ENCODE results near the gene CIB4.

The CIB4 gene

DNA sequence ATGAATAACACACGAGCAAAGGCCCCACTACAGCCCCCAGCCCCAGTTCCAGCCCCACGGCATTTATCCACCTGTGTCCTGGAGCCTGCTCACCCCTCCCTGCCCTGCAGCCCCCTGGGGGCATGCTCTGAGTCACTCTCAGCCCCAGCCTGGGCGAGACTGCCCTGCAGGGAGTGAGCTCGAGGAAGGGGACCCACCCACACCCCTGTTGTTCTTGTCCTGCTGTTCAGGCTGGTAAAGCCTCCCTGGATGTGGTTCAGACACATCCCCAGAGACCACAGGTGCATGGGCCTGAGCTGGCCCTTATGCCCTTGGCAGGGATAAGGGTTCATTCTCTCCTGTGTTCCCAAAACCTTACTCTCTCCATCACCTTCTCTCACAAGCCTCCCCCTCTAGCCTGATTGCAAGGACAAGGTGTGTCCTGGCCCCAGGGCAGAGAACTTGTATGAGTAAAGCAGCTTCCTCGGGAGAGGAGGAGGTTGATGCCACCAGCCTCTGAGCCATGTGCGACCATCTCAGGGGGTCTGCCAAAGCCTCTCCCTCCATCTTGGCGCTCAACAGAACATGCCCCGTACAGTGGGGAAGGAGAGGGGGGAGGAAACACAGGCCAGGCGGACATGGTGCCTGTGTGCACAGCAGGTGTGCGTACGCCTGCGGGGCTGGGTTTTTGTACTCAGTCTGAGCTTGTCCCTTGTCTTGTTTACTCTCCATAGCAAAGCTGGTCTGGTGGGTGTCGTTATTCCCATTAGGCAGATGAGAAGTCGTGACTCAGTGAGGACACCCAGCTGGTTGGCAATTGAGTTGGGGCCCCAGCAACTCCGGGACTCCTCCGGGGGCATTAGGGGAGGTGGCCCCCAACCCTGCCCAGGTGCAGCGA is 64.4 kb downstream of the CIB4 start:
- TF ChIP-seq, protein P1, sequence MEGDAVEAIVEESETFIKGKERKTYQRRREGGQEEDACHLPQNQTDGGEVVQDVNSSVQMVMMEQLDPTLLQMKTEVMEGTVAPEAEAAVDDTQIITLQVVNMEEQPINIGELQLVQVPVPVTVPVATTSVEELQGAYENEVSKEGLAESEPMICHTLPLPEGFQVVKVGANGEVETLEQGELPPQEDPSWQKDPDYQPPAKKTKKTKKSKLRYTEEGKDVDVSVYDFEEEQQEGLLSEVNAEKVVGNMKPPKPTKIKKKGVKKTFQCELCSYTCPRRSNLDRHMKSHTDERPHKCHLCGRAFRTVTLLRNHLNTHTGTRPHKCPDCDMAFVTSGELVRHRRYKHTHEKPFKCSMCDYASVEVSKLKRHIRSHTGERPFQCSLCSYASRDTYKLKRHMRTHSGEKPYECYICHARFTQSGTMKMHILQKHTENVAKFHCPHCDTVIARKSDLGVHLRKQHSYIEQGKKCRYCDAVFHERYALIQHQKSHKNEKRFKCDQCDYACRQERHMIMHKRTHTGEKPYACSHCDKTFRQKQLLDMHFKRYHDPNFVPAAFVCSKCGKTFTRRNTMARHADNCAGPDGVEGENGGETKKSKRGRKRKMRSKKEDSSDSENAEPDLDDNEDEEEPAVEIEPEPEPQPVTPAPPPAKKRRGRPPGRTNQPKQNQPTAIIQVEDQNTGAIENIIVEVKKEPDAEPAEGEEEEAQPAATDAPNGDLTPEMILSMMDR (IDR thresholded peaks at IDR 0.05; ENCODE audit: insufficient read depth, low read depth, low read length, missing control alignments), result no peak
- H3K4me3 ChIP-seq (ENCODE audit: low read depth, low read length), result no peak overlapping the region
- DNase-seq (ENCODE audit: low read depth), result no peak

DNA sequence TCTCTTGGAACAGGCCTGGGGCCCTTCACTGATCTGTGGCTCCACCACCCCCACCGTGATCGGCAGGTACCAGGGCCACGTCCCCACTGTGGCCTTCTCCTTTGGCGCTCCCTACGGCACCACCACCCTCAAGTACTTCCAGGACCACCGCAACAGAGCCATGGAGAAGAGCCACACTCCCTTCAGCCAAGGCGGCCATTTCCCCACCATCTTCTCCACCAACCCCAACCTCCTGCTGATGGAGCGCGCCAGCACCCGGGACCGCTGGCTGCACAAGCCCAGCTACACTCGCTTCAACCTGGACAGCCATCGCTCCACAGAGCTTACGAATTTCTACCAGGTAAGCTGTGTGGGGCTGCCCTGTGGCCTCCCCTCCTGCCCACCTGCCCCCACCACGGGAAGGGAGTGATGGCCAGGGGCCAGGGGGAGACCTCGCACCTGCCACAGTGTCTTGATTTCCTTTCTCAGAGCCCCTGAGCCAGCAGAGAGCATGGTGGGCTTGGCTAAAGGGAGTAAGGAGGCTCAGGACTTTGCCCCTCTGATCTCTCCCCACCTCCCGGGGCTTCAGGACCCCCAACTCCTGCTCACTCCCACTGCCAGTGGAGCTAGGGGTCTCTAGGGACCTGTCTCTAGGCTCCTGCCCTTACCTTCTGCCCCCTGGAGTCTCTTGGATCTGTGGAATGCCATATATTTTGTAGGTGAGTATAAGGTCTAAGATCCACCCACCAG is 65.2 kb downstream of the CIB4 start:
- H3K4me3 ChIP-seq (ENCODE audit: low read depth, low read length), result no peak overlapping the region
- no peak for DNase-seq (ENCODE audit: low read depth)
- TF ChIP-seq, protein P1 (IDR thresholded peaks at IDR 0.05; ENCODE audit: insufficient read depth, low read depth, low read length, missing control alignments), result no peak

DNA sequence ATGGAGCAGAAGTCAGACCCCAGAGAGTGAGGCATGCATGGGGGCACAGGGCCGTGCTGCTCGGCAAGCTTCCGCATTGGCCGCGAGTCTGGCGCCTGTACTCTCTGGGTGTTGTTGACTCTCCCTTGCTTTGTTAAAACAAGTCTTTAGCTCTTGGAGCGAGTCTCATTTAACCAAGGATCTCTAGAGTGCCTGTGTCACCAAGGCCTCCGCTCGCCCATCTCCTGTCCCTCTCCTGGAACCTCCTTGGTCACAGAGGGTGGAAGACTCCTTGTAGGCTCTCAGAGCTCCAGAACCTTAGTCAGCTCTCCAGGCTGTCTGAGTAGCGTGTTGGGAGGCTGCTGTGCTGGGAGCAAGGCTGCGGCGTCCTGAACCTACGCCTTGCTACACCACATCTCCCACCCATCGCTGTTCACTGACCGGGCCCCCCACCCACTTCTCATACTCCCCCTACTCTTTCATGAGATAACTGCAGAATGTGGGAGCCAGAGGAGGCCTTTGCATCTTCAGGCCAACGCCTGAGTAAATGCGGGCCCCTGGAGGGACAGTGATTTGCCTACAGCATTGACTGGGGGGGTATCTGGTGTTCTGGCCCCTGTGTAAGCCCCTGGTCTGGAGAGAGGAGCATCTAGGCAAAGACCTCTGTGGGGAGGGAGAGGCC is 66.1 kb downstream of the CIB4 start:
- no peak overlapping the region for H3K4me3 ChIP-seq (ENCODE audit: low read depth, low read length)
- TF ChIP-seq, protein P1 (IDR thresholded peaks at IDR 0.05; ENCODE audit: insufficient read depth, low read depth, low read length, missing control alignments), result no peak
- DNase-seq (ENCODE audit: low read depth), result no peak

DNA sequence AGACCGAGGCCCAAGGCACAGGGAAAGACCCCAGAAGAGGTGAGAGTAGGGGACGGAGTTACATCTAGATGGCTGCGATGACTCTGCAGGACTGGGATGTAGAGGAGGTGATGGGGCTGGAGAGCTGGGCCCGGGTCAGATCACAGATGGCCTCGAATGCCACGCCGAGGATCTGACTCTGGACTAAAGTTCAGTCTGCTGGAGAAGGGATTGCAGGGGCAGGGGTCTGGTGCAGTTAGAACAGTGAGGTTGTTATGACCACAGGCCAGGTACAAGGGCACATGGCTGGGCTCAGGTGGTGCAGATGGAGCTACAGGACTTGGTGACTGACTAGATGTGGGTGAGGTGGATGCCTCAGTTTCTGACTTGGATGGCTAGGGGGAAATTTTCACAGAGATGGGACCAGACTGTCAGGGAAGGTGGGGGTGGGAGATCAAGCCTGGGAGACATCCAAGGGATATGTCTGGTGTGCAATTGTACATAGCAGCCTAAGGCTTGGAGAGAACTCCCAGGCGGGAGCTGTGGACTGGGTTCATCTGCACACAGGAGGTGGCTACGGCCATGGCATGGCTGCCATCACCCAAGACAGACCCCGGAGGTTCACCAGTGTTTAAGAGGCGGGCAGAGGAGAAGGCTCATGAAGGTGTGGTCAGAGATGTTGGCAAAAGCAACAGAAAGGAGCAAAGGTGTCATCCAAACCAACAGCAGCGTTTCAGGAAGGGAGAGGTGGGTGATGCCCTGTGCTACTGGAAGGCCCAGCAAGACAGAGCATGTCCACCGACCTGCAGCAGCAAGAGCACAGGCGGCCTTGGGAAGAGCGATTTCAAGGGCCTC is 66.9 kb downstream of the CIB4 start:
- no peak overlapping the region for H3K4me3 ChIP-seq (ENCODE audit: low read depth, low read length)
- TF ChIP-seq, protein P1 (IDR thresholded peaks at IDR 0.05; ENCODE audit: insufficient read depth, low read depth, low read length, missing control alignments), result no peak
- no peak for DNase-seq (ENCODE audit: low read depth)

DNA sequence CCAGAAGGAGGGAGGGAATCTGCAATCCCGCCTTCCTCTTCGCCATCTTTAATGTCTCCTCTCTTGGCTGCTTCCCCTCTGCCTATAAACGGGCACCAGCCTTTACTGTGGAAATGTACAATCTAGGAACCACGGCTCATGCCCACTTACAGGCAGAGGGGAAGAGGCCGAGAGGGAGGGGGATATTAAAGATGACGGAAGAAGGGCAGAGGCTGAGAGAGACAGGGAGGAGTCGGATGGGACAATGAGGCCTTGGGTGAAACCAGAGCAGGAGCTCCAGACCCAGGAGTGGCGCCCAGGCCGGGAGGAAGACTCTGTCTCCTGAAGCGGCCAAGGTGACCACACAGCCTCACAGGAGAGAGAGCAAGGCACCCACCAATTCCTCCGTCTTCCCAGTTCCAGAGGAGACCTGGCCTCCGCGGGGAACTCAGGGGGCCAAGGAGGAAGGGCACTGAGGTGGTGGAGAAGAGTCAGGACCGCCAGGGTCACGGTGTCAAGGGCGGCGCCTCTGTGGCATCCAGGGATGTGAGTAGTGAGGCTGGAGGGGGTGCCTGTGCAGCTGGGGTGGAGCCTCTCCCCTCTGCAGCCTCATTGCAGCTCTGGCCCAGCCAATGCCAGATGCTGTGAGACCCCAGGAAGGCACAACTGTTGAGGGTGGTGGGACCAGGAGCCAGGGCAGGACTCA is 67.8 kb downstream of the CIB4 start:
- no peak overlapping the region for H3K4me3 ChIP-seq (ENCODE audit: low read depth, low read length)
- TF ChIP-seq, protein P1 (IDR thresholded peaks at IDR 0.05; ENCODE audit: insufficient read depth, low read depth, low read length, missing control alignments), result no peak
- DNase-seq (ENCODE audit: low read depth), result no peak

DNA sequence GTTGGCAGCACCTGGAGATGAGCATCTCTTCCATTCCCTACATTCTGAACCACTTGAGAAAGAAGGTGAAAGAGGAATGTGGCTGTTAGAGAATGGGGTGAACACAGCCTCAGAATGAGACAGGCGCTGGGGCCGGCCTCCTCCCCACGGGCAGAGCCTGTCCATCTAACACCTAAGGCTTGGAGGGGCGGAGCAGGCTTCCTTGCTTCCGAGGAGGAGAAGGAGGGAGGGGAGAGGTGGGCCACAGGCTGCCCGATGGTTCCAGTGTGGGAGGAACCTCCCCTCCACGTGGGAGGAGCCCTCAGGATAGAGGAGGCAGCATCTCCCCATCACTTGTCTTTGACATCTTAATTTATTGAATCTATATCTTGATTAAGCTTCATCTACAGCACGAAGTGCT is 68.6 kb downstream of the CIB4 start:
- H3K4me3 ChIP-seq (ENCODE audit: low read depth, low read length), result no peak overlapping the region
- TF ChIP-seq, protein P1 (IDR thresholded peaks at IDR 0.05; ENCODE audit: insufficient read depth, low read depth, low read length, missing control alignments), result no peak
- no peak for DNase-seq (ENCODE audit: low read depth)
